H9 (cell line): ENCODE results near the gene PXYLP1. TPM values are rescaled to one million over a fixed set of nuclear protein-coding genes. Genes with fewer than 3 reads are reported as not detected.

ENCODE experiments used
- DNase-seq: peaks from one replicate; pipeline ENCODE4 v3.0.0-alpha.2; 2017
- H2AFZ ChIP-seq: one replicate; pipeline ENCODE4 v1.6.1; 2013; ENCODE audit warnings: mild to moderate bottlenecking, low read length, control low read depth, moderate library complexity
- H2AK5ac ChIP-seq: 2 replicates; pipeline ENCODE4 v1.6.1; 2013; ENCODE audit warnings: low read length, control low read depth, mixed read lengths; ENCODE audit not compliant: insufficient read length
- H2BK120ac ChIP-seq: one replicate; pipeline ENCODE4 v1.6.1; 2013; ENCODE audit warnings: low read depth, mild to moderate bottlenecking, low read length, control low read depth, inconsistent platforms; ENCODE audit not compliant: poor library complexity, severe bottlenecking
- H2BK12ac ChIP-seq: 2 replicates; pipeline ENCODE4 v1.6.1; 2013; ENCODE audit warnings: low read length, control low read depth, mixed read lengths, low read depth; ENCODE audit not compliant: insufficient read length
- H2BK15ac ChIP-seq: 2 replicates; pipeline ENCODE4 v1.6.1; 2013; ENCODE audit warnings: low read depth, low read length, control low read depth
- H2BK20ac ChIP-seq: one replicate; pipeline ENCODE4 v1.6.1; 2013; ENCODE audit warnings: low read depth, mild to moderate bottlenecking, low read length, control low read depth, inconsistent platforms; ENCODE audit not compliant: poor library complexity, severe bottlenecking
- H2BK5ac ChIP-seq: 2 replicates; pipeline ENCODE4 v1.6.1; 2013; ENCODE audit warnings: low read length, control low read depth, mixed read lengths; ENCODE audit not compliant: insufficient read length
- H3K14ac ChIP-seq: 2 replicates; pipeline ENCODE4 v1.6.1; 2013; ENCODE audit warnings: low read length, control low read depth; ENCODE audit not compliant: insufficient read depth
- H3K18ac ChIP-seq: 2 replicates; pipeline ENCODE4 v1.6.1; 2013; ENCODE audit warnings: low read depth, mild to moderate bottlenecking, mixed read lengths, low read length, control low read depth; ENCODE audit not compliant: insufficient read length
- H3K23ac ChIP-seq: 2 replicates; pipeline ENCODE4 v1.6.1; 2013; ENCODE audit warnings: low read length, control low read depth, mixed read lengths, low read depth; ENCODE audit not compliant: insufficient read length
- H3K23me2 ChIP-seq: 2 replicates; pipeline ENCODE4 v1.6.1; 2013; ENCODE audit warnings: low read depth, mild to moderate bottlenecking, mixed read lengths, low read length, control low read depth; ENCODE audit not compliant: insufficient read length, poor library complexity, severe bottlenecking
- H3K27ac ChIP-seq: 2 replicates; pipeline ENCODE4 v1.5.1; 2013; ENCODE audit warnings: low read length, control low read depth, mixed read lengths, low read depth; ENCODE audit not compliant: insufficient read length
- H3K27me3 ChIP-seq: 2 replicates; pipeline ENCODE4 v1.6.1; 2013; ENCODE audit warnings: low read length, control low read depth, inconsistent platforms; ENCODE audit not compliant: insufficient read depth
- H3K4ac ChIP-seq: 2 replicates; pipeline ENCODE4 v1.6.1; 2013; ENCODE audit warnings: low read depth, mild to moderate bottlenecking, control low read depth, inconsistent platforms, low read length, moderate library complexity
- H3K4me1 ChIP-seq: 2 replicates; pipeline ENCODE4 v1.6.1; 2013; ENCODE audit warnings: low read length, control low read depth, inconsistent platforms; ENCODE audit not compliant: insufficient read depth
- H3K4me2 ChIP-seq: 2 replicates; pipeline ENCODE4 v1.6.1; 2013; ENCODE audit warnings: low read length, control low read depth, mixed read lengths; ENCODE audit not compliant: insufficient read length, insufficient read depth
- H3K56ac ChIP-seq: 2 replicates; pipeline ENCODE4 v1.6.1; 2013; ENCODE audit warnings: low read depth, mild to moderate bottlenecking, mixed read lengths, low read length, control low read depth; ENCODE audit not compliant: insufficient read length
- H3K79me1 ChIP-seq: 2 replicates; pipeline ENCODE4 v1.6.1; 2013; ENCODE audit warnings: low read depth, mild to moderate bottlenecking, moderate library complexity, low read length, control low read depth, inconsistent platforms; ENCODE audit not compliant: insufficient read depth, poor library complexity, severe bottlenecking
- H3K79me2 ChIP-seq: 2 replicates; pipeline ENCODE4 v1.6.1; 2013; ENCODE audit warnings: low read length, control low read depth, inconsistent platforms; ENCODE audit not compliant: insufficient read depth
- H3K9ac ChIP-seq: 2 replicates; pipeline ENCODE4 v1.6.1; 2013; ENCODE audit warnings: low read length, control low read depth, mixed read lengths; ENCODE audit not compliant: insufficient read length; ENCODE audit errors: extremely low read depth
- H3K9me3 ChIP-seq: one replicate; pipeline ENCODE4 v1.6.1; 2013; ENCODE audit warnings: low read depth, low read length, inconsistent platforms; ENCODE audit not compliant: control insufficient read depth
- H3T11ph ChIP-seq: one replicate; pipeline ENCODE4 v1.6.1; 2013; ENCODE audit warnings: mild to moderate bottlenecking, low read length, control low read depth, inconsistent platforms
- H4K20me1 ChIP-seq: one replicate; pipeline ENCODE4 v1.6.1; 2013; ENCODE audit not compliant: control insufficient read depth, insufficient read length, insufficient read depth
- H4K5ac ChIP-seq: 2 replicates; pipeline ENCODE4 v1.6.1; 2013; ENCODE audit warnings: low read depth, mild to moderate bottlenecking, mixed read lengths, low read length, control low read depth; ENCODE audit not compliant: insufficient read length
- H4K8ac ChIP-seq: replicated peaks from 2 replicates; pipeline ENCODE4 v1.6.1; 2013; ENCODE audit warnings: low read length, control low read depth, mixed read lengths, low read depth; ENCODE audit not compliant: insufficient read length
- H4K91ac ChIP-seq: 2 replicates; pipeline ENCODE4 v1.6.1; 2013; ENCODE audit warnings: low read depth, mild to moderate bottlenecking, moderate library complexity, mixed read lengths, low read length, control low read depth; ENCODE audit not compliant: insufficient read length
- H3K27ac Mint-ChIP-seq, 3 experiments: 2 replicates in 2 of 3; 3 replicates in 1 of 3; pipeline ENCODE4 v1.8.0; 2020 to 2021; ENCODE audit warnings: mixed read lengths in 3 of 3, mild to moderate bottlenecking in 1 of 3, moderate library complexity in 1 of 3
- H3K27me3 Mint-ChIP-seq: 2 replicates; pipeline ENCODE4 v1.8.0; 2021; ENCODE audit warnings: low read depth, mild to moderate bottlenecking, moderate library complexity, mixed read lengths
- H3K36me3 Mint-ChIP-seq, 3 experiments: 2 replicates in 2 of 3; 3 replicates in 1 of 3; pipeline ENCODE4 v1.8.0; 2020 to 2021; ENCODE audit warnings: low read depth in 3 of 3, mixed read lengths in 3 of 3; ENCODE audit not compliant: insufficient read depth in 1 of 3
- H3K4me1 Mint-ChIP-seq, 2 experiments: 2 replicates each; pipeline ENCODE4 v1.8.0; 2020; ENCODE audit warnings: mixed read lengths in 2 of 2
- H3K4me3 Mint-ChIP-seq, 2 experiments: 2 replicates in 1 of 2; 3 replicates in 1 of 2; pipeline ENCODE4 v1.8.0; 2020 to 2021; ENCODE audit warnings: mild to moderate bottlenecking in 2 of 2, mixed read lengths in 2 of 2, moderate library complexity in 1 of 2
- H3K9me3 Mint-ChIP-seq, 2 experiments: 2 replicates in 1 of 2; 3 replicates in 1 of 2; pipeline ENCODE4 v1.8.0; 2020; ENCODE audit warnings: mild to moderate bottlenecking in 2 of 2, mixed read lengths in 2 of 2, moderate library complexity in 1 of 2
- WGBS: extraction: QIAGEN DNeasy Blood & Tissue Kit; methylation state at CpG from one replicate; pipeline ENCODE4 v1.1.7; 2013; ENCODE audit warnings: missing lambda C conversion rate, low lambda C conversion rate, mixed read lengths; ENCODE audit not compliant: insufficient read length; ENCODE audit errors: extremely low coverage; 5-methylcytosine and 5-hydroxymethylcytosine counted together
- total RNA-seq: library from RNA; stranded (reverse); gene quantifications from 2 replicates; pipeline ENCODE4 v1.2.1, GENCODE V29; 2021
- TF ChIP-seq, protein P1 (sequence below): fragments of 200-600 bp; sonication (generic); conservative IDR thresholded peaks from 3 replicates; pipeline ENCODE4 v1.8.0; 2021; ENCODE audit warnings: antibody characterized with exemption, mild to moderate bottlenecking

PXYLP1 gene
- total RNA-seq, 1 experiment from 2014 or later: 17.9 TPM

DNA sequence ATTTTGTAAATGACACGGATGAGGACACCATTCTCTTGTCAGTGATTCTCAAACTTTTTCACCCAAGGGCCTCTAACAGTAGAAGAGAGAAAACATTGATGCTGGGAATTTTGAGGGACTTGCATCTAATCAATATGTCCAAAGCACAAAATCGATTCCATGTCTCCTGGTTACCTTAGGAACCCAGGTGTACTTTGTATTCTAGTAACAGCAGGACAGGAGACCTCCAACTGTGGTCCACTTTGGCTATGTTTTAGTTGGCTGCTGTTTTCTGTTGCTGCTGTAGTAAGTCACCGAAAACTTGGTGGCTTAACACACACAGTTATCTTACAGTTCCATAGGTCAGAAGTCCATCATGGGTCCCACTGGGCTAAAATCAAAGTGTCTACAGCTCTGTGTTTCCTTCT, 112.2 kb downstream of the PXYLP1 start:
- no peak overlapping the region for H4K5ac ChIP-seq

More for the DNA sequence above, 112.2 kb downstream of the PXYLP1 start:
- no peaks in the 10 kb centered on the region for H3K36me3 Mint-ChIP-seq
- Histone ChIP-seq H4K91ac (no peak overlapping the region), H2BK15ac (no peak overlapping the region), H2BK120ac (no peak overlapping the region), H3K23ac (no peak overlapping the region), H4K20me1 (no peaks in the 10 kb centered on the region), H3K18ac (no peak overlapping the region), H3K4ac (no peak overlapping the region), H3K23me2 (no peaks in the 10 kb centered on the region), H3K27me3 (no peaks in the 10 kb centered on the region), H4K8ac (no peak overlapping the region), H2AFZ (no peak overlapping the region), H3T11ph (no peak overlapping the region), H3K4me2 (no peak overlapping the region), H3K79me2 (no peaks in the 10 kb centered on the region), H2BK20ac (no peak overlapping the region), H3K9ac (no peak overlapping the region), H3K9me3 (no peaks in the 10 kb centered on the region), H3K56ac (no peak overlapping the region), H3K4me1 (no peaks in the 10 kb centered on the region; the same call in 1 of the 2 replicates), H3K27ac (no peak overlapping the region), H3K14ac (no peak overlapping the region), H2BK5ac (no peak overlapping the region), H2AK5ac (no peak overlapping the region), H3K79me1 (no peaks in the 10 kb centered on the region), H2BK12ac (no peak overlapping the region)
- no CpG with 5 or more reads among the region's 3 CpGs for WGBS
- peaks cover 6% of the 10 kb centered on the region; the same call in 1 of the 2 replicates for H3K27me3 Mint-ChIP-seq
- no peak overlapping the region for H3K4me3 Mint-ChIP-seq
- DNase-seq: no peak
- H3K27ac Mint-ChIP-seq: no peak overlapping the region
- H3K9me3 Mint-ChIP-seq: no peaks in the 10 kb centered on the region
- peaks cover 5 to 13% of the 10 kb centered on the region in 2 experiments; a peak in 3 of 4 replicates for H3K4me1 Mint-ChIP-seq
- TF ChIP-seq, protein P1, sequence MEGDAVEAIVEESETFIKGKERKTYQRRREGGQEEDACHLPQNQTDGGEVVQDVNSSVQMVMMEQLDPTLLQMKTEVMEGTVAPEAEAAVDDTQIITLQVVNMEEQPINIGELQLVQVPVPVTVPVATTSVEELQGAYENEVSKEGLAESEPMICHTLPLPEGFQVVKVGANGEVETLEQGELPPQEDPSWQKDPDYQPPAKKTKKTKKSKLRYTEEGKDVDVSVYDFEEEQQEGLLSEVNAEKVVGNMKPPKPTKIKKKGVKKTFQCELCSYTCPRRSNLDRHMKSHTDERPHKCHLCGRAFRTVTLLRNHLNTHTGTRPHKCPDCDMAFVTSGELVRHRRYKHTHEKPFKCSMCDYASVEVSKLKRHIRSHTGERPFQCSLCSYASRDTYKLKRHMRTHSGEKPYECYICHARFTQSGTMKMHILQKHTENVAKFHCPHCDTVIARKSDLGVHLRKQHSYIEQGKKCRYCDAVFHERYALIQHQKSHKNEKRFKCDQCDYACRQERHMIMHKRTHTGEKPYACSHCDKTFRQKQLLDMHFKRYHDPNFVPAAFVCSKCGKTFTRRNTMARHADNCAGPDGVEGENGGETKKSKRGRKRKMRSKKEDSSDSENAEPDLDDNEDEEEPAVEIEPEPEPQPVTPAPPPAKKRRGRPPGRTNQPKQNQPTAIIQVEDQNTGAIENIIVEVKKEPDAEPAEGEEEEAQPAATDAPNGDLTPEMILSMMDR: no peak

Other genes starting within 250 kb of the PXYLP1 start
- gene SPSB4, start 180.5 kb upstream of the PXYLP1 start, total RNA-seq: 6.0 and 6.2 TPM in 2 replicates
- gene ZBTB38, start 136.7 kb downstream of the PXYLP1 start, total RNA-seq: 12.7 and 14.6 TPM in 2 replicates